Activated CD4-positive, alpha-beta T cell treated with anti-CD3 and anti-CD28 coated beads, Interleukin-2, amount 10 ng/mL, durations not matched to agents 7 days and 5 days (primary cell): ENCODE results near the gene TRAFD1. TPM values are rescaled to one million over a fixed set of nuclear protein-coding genes. Genes with fewer than 3 reads are reported as not detected.
A peak's percentile ranks its signal among the peaks of the same experiment; 100 is the strongest.

Experiments
- CTCF ChIA-PET: fragments of 350-600 bp; sonication (Branson Sonifier 250); formaldehyde crosslinking; loops from one replicate; lab custom pipeline; 2021; ENCODE audit warnings: antibody characterized with exemption; lab: Charles Lee
- POLR2A ChIA-PET: fragments of 350-600 bp; sonication (Branson Sonifier 250); formaldehyde crosslinking; loops from one replicate; lab custom pipeline; 2021; ENCODE audit warnings: antibody characterized with exemption; lab: Charles Lee
- DNase-seq: peaks from one replicate; pipeline ENCODE4 v3.0.0-alpha.2; 2020
- H3K27ac Mint-ChIP-seq: one replicate; pipeline ENCODE4 v1.8.0; 2021; ENCODE audit warnings: mild to moderate bottlenecking, moderate library complexity, mixed read lengths
- H3K27me3 Mint-ChIP-seq: one replicate; pipeline ENCODE4 v1.8.0; 2021; ENCODE audit warnings: mixed read lengths
- H3K36me3 Mint-ChIP-seq: one replicate; pipeline ENCODE4 v1.8.0; 2021; ENCODE audit warnings: low read depth, mixed read lengths
- H3K4me1 Mint-ChIP-seq: one replicate; pipeline ENCODE4 v1.8.0; 2021; ENCODE audit warnings: mixed read lengths
- H3K4me3 Mint-ChIP-seq: one replicate; pipeline ENCODE4 v1.8.0; 2021; ENCODE audit warnings: mild to moderate bottlenecking, moderate library complexity, mixed read lengths
- H3K9me3 Mint-ChIP-seq: one replicate; pipeline ENCODE4 v1.8.0; 2021; ENCODE audit warnings: mixed read lengths
- total RNA-seq, 2 experiments: library from RNA; stranded (reverse); gene quantifications; one replicate each; pipeline ENCODE4 v1.2.3, GENCODE V29; 2021

TRAFD1 gene
- total RNA-seq, 2 experiments from 2014 or later: 68.9 to 70.4 TPM

DNA sequence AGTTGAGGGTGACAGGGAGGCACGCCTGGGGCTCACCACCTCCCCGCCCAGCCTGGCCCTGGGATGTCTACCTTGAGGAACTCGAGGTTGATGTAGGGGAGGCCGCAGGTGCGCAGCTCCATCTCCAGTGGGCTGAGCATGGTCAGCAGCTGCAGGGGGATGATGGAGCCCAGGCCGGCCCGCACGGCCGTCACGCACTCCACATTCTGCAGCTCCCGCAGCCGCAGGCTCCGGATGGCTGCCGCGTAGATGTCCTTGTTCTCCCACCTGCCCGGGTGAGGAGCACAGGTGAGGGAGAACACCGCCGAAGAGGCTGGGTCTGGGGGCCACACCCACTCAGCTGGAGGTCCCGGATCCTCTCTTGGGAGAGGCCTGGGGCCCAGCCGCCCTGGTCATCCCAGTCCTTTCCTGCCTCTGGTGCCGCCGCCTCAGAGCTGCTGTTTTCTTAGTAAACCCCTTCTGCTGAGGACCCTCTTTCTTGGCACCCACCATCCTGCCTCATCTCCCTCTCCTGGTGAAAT lies 38.2 kb downstream of the TRAFD1 start:
- CTCF ChIA-PET: interaction anchor here (1.4 to 3.0 kb wide), 2 partner anchors 10 to 13 kb away, joined by 4 to 12 read pairs; no protein-coding TSS in a partner anchor
- Mint-ChIP-seq H3K36me3 (peaks cover 31% of the 10 kb centered on the region), H3K27ac (no peak overlapping the region)

DNA sequence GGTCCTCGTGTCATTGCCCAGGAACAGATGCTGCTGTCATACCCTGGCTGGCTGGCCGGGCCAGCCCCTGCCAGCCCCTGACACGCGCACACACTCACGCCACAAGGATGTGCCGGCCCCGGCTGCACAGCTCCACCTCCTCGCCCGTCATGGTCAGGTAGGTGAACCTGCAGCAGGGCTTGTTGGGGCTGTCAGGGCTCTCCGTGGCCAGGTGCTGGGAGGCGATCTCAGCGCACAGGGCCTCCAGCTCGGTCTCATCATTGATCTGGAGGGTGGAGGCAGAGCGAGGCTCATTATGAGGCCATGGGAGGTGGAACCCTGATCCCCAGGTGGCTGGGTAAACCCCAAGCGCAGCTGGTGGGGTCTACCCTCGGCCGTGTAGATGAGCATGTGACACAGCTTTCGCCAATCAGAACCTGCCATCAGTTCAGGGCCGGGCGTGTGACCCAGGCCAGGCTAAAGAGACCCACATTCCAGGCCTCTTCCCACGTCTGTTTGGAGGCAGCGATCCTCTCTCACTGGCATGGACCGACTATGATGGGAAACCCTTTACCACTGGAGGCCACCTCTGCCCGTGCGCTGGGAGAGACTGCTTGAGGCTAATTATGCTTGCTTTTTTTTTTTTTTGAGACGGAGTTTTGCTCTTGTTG lies 38.8 kb downstream of the TRAFD1 start:
- Mint-ChIP-seq H3K36me3 (peaks cover 25% of the 10 kb centered on the region), H3K4me3 (no peak overlapping the region), H3K27me3 (no peaks in the 10 kb centered on the region), H3K27ac (no peak overlapping the region), H3K9me3 (no peaks in the 10 kb centered on the region), H3K4me1 (peaks cover 7% of the 10 kb centered on the region)
- POLR2A ChIA-PET: no interaction called here
- CTCF ChIA-PET: interaction anchor here (1.4 to 3.0 kb wide), 2 partner anchors 11 to 12 kb away, joined by 4 to 12 read pairs; no protein-coding TSS in a partner anchor
- DNase-seq: no peak

More for the DNA sequence above, 38.2 kb downstream of the TRAFD1 start:
- H3K27me3 Mint-ChIP-seq: no peaks in the 10 kb centered on the region
- DNase-seq: no peak
- POLR2A ChIA-PET: no interaction called here
- no peaks in the 10 kb centered on the region for H3K9me3 Mint-ChIP-seq
- peaks cover 14% of the 10 kb centered on the region for H3K4me1 Mint-ChIP-seq
- no peak overlapping the region for H3K4me3 Mint-ChIP-seq

- no peaks in the 10 kb centered on the region for H3K27me3 Mint-ChIP-seq
- no peak overlapping the region for H3K4me3 Mint-ChIP-seq
- ChIA-PET POLR2A (no interaction called here), CTCF (interaction anchor here (3.0 kb wide), 1 partner anchor 13 kb away, joined by 12 read pairs; no protein-coding TSS in a partner anchor)
- peaks cover 14% of the 10 kb centered on the region for H3K36me3 Mint-ChIP-seq
- H3K4me1 Mint-ChIP-seq: peaks cover 5% of the 10 kb centered on the region
- DNase-seq: no peak
- no peak overlapping the region for H3K27ac Mint-ChIP-seq
- no peaks in the 10 kb centered on the region for H3K9me3 Mint-ChIP-seq
These were observed 40.3 kb downstream of the TRAFD1 start for GRCh38 chr12:112165624-112166023.

DNA sequence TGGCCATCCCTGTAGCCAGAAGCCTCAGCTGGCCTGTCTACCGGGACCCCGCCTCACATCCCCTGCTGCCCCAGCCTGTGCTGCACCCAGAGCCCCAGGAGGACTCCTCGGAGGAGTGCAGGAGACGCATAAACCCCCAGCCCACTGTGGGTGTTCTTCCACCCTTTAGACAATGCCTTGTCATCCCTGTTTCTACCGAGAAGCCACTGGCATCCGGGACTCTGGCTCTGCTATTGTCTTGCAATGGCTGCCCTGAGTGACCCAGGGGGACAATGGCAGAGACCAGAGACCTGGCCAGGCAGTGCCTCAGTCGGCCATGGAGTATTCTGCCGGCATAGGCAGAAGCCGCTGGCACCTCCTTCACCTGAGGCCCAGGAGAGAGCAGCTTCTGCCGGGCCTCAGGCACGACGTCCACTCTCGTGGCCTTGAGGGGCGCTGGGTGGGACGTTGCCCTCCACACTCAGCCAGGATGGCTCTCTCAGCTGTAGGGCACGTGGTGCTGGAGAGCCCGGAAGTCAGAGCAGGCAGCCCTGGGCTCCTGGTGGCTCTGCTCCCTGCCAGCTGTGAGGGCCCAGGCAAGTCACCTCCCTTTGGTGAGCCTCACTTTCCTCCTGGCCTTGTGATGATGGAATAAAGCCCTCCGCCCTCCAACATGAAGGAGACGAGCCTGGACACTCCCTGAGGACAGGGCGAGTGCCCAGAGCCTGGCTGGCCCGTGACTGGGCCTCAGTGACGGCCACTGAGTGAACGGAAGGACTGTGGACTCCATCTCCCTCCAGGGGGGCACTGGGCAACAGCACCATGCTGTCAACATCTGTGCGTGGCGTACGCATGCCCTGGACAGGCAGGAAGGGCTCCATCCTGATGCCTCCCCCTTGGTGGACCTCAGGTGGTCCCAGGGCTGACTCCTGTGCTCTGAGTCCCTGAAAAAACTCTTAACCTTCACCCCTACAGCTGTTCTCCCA lies 41.0 kb downstream of the TRAFD1 start:
- ChIA-PET CTCF (interaction anchor here (0.6 to 1.3 kb wide), 3 partner anchors 15 to 1902 kb away, joined by 3 to 7 read pairs (median 5); no protein-coding TSS in a partner anchor), POLR2A (no interaction called here)
- no peak overlapping the region for H3K4me3 Mint-ChIP-seq
- H3K36me3 Mint-ChIP-seq: peaks cover 8% of the 10 kb centered on the region
- peak overlapping the region; percentile 25 for H3K27ac Mint-ChIP-seq
- no peaks in the 10 kb centered on the region for H3K9me3 Mint-ChIP-seq
- H3K27me3 Mint-ChIP-seq: no peaks in the 10 kb centered on the region
- H3K4me1 Mint-ChIP-seq: peaks cover 5% of the 10 kb centered on the region
- DNase-seq: no peak

DNA sequence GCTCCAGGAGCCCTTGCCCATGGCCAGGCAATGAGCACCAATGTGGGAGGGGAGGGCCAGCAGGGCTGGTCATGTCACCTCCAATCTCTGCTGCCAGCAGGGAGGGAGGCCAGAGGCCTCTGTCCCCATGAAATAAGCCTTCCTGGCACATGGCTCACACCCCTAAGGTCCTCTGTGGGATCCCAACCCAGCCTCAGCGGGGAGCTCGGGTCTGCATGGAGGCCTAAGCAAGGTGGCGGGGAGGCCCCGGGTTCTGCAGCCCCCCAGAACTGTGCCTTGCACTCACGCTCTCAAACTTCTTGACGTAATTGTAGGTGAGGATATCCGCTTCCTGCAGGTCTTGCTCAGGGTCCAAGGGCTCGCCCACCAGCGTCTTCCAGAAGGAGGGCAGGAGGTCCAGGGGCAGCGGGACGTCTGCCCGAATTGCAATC lies 41.7 kb downstream of the TRAFD1 start:
- Mint-ChIP-seq H3K4me3 (no peak overlapping the region), H3K9me3 (no peaks in the 10 kb centered on the region), H3K27me3 (no peaks in the 10 kb centered on the region), H3K27ac (peak overlapping the region; percentile 25), H3K4me1 (peaks cover 5% of the 10 kb centered on the region), H3K36me3 (peaks cover 3% of the 10 kb centered on the region)
- ChIA-PET CTCF (interaction anchor here (0.6 to 1.3 kb wide), 3 partner anchors 15 to 1903 kb away, joined by 3 to 7 read pairs (median 5); no protein-coding TSS in a partner anchor), POLR2A (no interaction called here)
- no peak for DNase-seq

- no peak overlapping the region for H3K27ac Mint-ChIP-seq
- POLR2A ChIA-PET: no interaction called here
- no peaks in the 10 kb centered on the region for H3K27me3 Mint-ChIP-seq
- H3K4me1 Mint-ChIP-seq: peaks cover 5% of the 10 kb centered on the region
- CTCF ChIA-PET: interaction anchor here (1.3 kb wide), 1 partner anchor 16 kb away, joined by 5 read pairs; no protein-coding TSS in a partner anchor
- DNase-seq: no peak
- no peaks in the 10 kb centered on the region for H3K9me3 Mint-ChIP-seq
- no peak overlapping the region for H3K4me3 Mint-ChIP-seq
- H3K36me3 Mint-ChIP-seq: peaks cover 3% of the 10 kb centered on the region
These were observed 42.6 kb downstream of the TRAFD1 start for GRCh38 chr12:112167718-112168525.

GRCh38 chr12:112168561-112168971 lies 43.2 kb downstream of the TRAFD1 start:
- H3K36me3 Mint-ChIP-seq: peaks cover 3% of the 10 kb centered on the region
- peaks cover 5% of the 10 kb centered on the region for H3K4me1 Mint-ChIP-seq
- H3K27ac Mint-ChIP-seq: no peak overlapping the region
- no peaks in the 10 kb centered on the region for H3K9me3 Mint-ChIP-seq
- H3K4me3 Mint-ChIP-seq: no peak overlapping the region
- ChIA-PET POLR2A (no interaction called here), CTCF (interaction anchor here (1.3 kb wide), 1 partner anchor 29 kb away, joined by 3 read pairs; no protein-coding TSS in a partner anchor)
- no peaks in the 10 kb centered on the region for H3K27me3 Mint-ChIP-seq
- DNase-seq: no peak

DNA sequence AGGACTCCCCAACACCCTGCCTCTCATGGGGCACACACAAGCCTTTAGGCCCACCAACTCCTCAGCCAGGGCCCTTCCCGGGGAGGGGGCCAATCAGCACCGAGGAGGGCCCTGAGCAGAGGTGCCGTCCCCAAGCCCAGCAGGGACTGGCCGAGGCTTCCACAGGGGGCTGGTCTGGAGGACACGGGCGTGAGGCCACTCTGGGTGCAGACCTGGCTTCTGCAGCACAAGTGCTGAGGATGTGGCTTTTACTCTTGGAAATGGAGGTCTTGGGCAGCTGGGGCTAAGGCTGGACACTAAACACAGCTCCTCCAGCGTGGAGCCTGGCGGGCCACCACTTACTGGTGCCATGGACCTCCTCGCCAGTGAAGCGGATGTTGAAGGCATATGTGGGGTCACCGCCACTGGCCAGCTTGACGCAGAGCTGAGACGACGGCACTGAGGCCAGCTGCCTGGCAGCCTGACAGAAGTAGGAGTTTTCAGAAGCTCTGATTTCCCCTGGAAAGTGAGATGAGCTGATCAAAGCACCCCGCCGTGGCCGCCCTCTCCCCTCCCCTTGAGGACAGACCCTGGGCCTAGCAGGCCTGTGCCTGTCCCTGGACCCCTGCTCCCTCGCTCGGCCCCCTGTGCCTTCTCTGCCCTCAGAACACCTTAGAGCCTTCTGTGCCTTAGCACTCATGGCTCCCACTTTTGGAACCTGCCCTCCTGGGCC lies 44.0 kb downstream of the TRAFD1 start:
- DNase-seq: no peak
- ChIA-PET POLR2A (no interaction called here), CTCF (interaction anchor here (0.6 to 1.3 kb wide), 2 partner anchors 29 to 158 kb away, joined by 3 read pairs; no protein-coding TSS in a partner anchor)
- Mint-ChIP-seq H3K9me3 (no peaks in the 10 kb centered on the region), H3K36me3 (peaks cover 3% of the 10 kb centered on the region), H3K27me3 (no peaks in the 10 kb centered on the region), H3K4me3 (no peak overlapping the region), H3K4me1 (peaks cover 5% of the 10 kb centered on the region), H3K27ac (no peak overlapping the region)

DNA sequence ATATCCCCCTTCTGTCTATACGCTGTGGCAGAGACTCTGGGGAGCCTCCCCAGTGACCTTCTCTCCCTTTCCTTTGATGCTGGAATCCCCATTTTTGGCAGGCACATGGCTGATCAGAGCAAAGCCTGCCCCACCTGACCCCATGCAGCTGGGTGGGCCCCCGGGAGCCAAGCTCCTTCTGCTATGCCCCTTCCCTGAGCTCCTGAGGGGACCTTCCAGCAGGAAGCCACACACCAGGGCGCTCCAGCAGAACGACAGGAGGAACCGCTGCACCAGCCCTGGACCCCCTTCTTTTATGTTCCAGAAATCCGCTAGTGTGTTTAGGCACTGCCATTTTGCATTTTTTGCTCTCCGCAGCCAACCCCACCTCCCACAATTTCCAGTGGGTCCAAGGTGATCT lies 44.6 kb downstream of the TRAFD1 start:
- DNase-seq: no peak
- no peak overlapping the region for H3K4me3 Mint-ChIP-seq
- POLR2A ChIA-PET: no interaction called here
- H3K27ac Mint-ChIP-seq: peak overlapping the region; percentile 50
- CTCF ChIA-PET: interaction anchor here (0.6 kb wide), 1 partner anchor 271 kb away, joined by 3 read pairs; no protein-coding TSS in a partner anchor
- H3K4me1 Mint-ChIP-seq: peaks cover 5% of the 10 kb centered on the region
- no peaks in the 10 kb centered on the region for H3K9me3 Mint-ChIP-seq
- peaks cover 7% of the 10 kb centered on the region for H3K36me3 Mint-ChIP-seq
- no peaks in the 10 kb centered on the region for H3K27me3 Mint-ChIP-seq

- peak overlapping the region; percentile 50 for H3K27ac Mint-ChIP-seq
- ChIA-PET POLR2A (no interaction called here), CTCF (interaction anchor here (0.6 kb wide), 1 partner anchor 271 kb away, joined by 3 read pairs; no protein-coding TSS in a partner anchor)
- peaks cover 5% of the 10 kb centered on the region for H3K4me1 Mint-ChIP-seq
- no peak overlapping the region for H3K4me3 Mint-ChIP-seq
- H3K36me3 Mint-ChIP-seq: peaks cover 11% of the 10 kb centered on the region
- H3K27me3 Mint-ChIP-seq: no peaks in the 10 kb centered on the region
- peak; percentile 23 for DNase-seq
- H3K9me3 Mint-ChIP-seq: no peaks in the 10 kb centered on the region
These were observed 45.0 kb downstream of the TRAFD1 start for GRCh38 chr12:112170376-112170775.

DNA sequence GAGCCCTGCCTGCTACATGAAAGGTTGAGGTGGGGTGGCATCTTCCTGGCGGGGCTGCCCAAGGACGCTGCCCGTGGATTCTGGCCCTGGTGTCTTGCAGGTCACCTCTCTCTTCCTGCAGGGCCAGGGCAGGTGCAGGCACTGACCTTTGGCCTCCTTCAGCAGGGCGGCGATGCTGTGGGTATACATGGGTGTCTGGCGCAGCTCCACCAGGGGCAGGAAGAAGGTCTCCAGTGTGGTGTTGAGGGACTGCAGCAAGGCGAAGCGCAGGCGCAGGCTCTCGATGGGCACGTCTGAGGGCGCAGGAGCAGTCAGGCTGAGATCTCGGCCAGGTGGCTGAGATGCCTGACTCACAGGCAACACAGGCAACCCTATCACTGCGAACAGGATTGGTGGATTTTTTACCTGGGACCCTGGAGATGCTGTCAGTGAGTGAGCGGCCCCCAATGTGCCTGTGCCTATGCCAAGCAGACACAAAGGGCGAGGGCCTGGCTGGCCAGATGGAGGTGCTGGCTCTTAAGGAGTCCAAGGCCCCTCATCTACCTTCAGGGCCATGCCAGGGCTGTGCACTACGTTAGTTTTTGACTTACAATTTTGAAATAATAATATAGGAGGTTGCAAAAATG lies 45.7 kb downstream of the TRAFD1 start:
- H3K9me3 Mint-ChIP-seq: no peaks in the 10 kb centered on the region
- H3K4me1 Mint-ChIP-seq: peaks cover 5% of the 10 kb centered on the region
- H3K36me3 Mint-ChIP-seq: peaks cover 18% of the 10 kb centered on the region
- DNase-seq: no peak
- POLR2A ChIA-PET: no interaction called here
- CTCF ChIA-PET: no interaction called here
- H3K4me3 Mint-ChIP-seq: no peak overlapping the region
- H3K27me3 Mint-ChIP-seq: no peaks in the 10 kb centered on the region
- no peak overlapping the region for H3K27ac Mint-ChIP-seq
